Measurements from ENCODE around the gene STIP1. TPM values are rescaled to one million over a fixed set of nuclear protein-coding genes. Genes with fewer than 3 reads are reported as not detected.

Gene STIP1
- total and polyA plus RNA-seq, 10 of the 15 experiments (the other 5 are each of a cell fraction or from before 2014, with no cell fraction given) = 25.2 to 291 (median 191) TPM

DNA sequence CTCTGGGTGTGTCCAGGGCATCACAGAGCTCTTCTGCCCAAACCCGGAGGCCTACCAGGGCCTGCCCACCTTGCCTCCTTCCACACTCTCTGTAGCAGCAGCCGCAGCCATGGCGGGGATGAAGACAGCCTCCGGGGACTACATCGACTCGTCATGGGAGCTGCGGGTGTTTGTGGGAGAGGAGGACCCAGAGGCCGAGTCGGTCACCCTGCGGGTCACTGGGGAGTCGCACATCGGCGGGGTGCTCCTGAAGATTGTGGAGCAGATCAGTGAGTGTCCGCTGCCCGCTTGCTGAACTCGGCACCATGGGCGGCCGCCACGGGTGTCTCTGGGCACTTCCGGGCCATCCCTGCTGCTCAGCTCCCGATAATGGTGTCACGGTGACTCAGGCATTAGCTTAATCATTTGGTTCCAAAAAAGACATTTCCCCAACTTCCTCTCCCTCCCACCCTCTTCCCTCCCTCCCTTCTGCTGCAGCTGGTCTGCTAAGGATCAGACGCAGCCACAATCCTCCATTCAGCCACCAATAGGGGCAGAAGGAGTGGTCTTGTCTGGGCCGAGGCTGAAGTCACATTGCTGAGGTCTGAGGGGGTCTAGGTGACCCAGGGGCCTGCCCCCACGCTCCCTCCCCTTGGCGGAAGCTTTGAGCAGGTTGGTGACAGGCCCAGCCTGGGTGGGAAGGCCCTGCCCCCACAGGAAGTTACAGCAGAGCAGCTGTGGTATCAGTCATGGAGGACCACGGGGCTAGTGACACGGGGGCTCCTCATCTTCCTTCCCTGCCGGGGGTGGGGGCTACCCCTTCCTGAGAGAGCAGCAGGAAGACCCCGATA is 21.5 kb downstream of the STIP1 start (continued):
- TF ChIP-seq POLR2AphosphoS2 (IDR thresholded peaks at IDR 0.05; ENCODE audit: low read depth, low read length) (peak; percentile 49), EZH2 (IDR thresholded peaks at IDR 0.05; ENCODE audit: borderline replicate concordance, control insufficient read depth, low read depth, low read length) (no peak), RCOR1 (conservative IDR thresholded peaks at IDR 0.05; ENCODE audit: low read depth, low read length) (no peak), ZNF384 (IDR thresholded peaks at IDR 0.05; ENCODE audit: borderline replicate concordance, low read depth, low read length) (no peak), HSF1 (IDR thresholded peaks at IDR 0.05; ENCODE audit: low read depth, low read length) (no peak), ESRRA (IDR thresholded peaks at IDR 0.05; ENCODE audit: low read length) (peak; percentile 48; the same call in 1 of the 2 replicates), ZSCAN29 (IDR thresholded peaks at IDR 0.05) (no peak), STAT1 (conservative IDR thresholded peaks at IDR 0.05) (no peak), CHD4 (IDR thresholded peaks at IDR 0.05) (no peak), MLLT1 (IDR thresholded peaks at IDR 0.05) (0 out of 2 replicates have a peak, but pooled peaks have one; percentile 50), BHLHE40 (IDR thresholded peaks at IDR 0.05; ENCODE audit: borderline replicate concordance in 1 of 2, low read depth in 2 of 2, low read length in 1 of 2) (peak in 1 of 2 experiments; percentile 57; a peak in 1 of 4 replicates), BCL11A (IDR thresholded peaks at IDR 0.05; ENCODE audit: low read depth, low read length) (no peak), HDAC6 (IDR thresholded peaks at IDR 0.05; ENCODE audit: unreplicated experiment) (no peak), STAT3 (IDR thresholded peaks at IDR 0.05; ENCODE audit: low read depth, low read length) (no peak), ASH2L (IDR thresholded peaks at IDR 0.05; ENCODE audit: borderline replicate concordance, low read depth) (no peak), RFX5 (IDR thresholded peaks at IDR 0.05; ENCODE audit: low read depth, low read length) (no peak)
- TF ChIP-seq, protein P1, sequence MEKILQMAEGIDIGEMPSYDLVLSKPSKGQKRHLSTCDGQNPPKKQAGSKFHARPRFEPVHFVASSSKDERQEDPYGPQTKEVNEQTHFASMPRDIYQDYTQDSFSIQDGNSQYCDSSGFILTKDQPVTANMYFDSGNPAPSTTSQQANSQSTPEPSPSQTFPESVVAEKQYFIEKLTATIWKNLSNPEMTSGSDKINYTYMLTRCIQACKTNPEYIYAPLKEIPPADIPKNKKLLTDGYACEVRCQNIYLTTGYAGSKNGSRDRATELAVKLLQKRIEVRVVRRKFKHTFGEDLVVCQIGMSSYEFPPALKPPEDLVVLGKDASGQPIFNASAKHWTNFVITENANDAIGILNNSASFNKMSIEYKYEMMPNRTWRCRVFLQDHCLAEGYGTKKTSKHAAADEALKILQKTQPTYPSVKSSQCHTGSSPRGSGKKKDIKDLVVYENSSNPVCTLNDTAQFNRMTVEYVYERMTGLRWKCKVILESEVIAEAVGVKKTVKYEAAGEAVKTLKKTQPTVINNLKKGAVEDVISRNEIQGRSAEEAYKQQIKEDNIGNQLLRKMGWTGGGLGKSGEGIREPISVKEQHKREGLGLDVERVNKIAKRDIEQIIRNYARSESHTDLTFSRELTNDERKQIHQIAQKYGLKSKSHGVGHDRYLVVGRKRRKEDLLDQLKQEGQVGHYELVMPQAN (conservative IDR thresholded peaks at IDR 0.05) = peak; percentile 29; the same call in 1 of the 2 replicates

All from GM12878 (cell line).